IMR-90 (cell line): ENCODE measurements around the gene SEC24A. TPM values are rescaled to one million over a fixed set of nuclear protein-coding genes. Genes with fewer than 3 reads are reported as not detected.
"Not testable (repeated sequence)": the region's sequence is repeated elsewhere in the genome, so short reads cannot be mapped to it uniquely, and the experiment has no call there.

Experiments used
- ATAC-seq: fragments of 200-7000 bp; cut with Tn5 transposase; 2 replicates; pipeline ENCODE4 v1.9.1; 2020; ENCODE audit warnings: low read depth, mild to moderate bottlenecking, moderate library complexity
- BruUV-seq: library from RNA; stranded (reverse); fragments of 400-500 nt; replicated peaks from 2 replicates; lab custom pipeline; 2021; lab: Mats Ljungman, UMichigan
- CTCF ChIA-PET: fragments of 300-600 bp; formaldehyde crosslinking; extraction: SDS; loops from one replicate; lab custom pipeline; 2021; ENCODE audit warnings: antibody characterized with exemption; lab: Yijun Ruan, JAX
- POLR2A ChIA-PET: fragments of 300-600 bp; sonication (Branson Sonifier 250); formaldehyde crosslinking; loops from one replicate; lab custom pipeline; 2022; ENCODE audit warnings: antibody characterized with exemption; ENCODE audit not compliant: unreplicated experiment; lab: Charles Lee
- DNase-seq: peaks from one replicate; pipeline ENCODE4 v3.0.0; 2013
- H2AFZ ChIP-seq: replicated peaks from 2 replicates; pipeline ENCODE3; 2013; ENCODE audit warnings: low read length, mild to moderate bottlenecking; ENCODE audit not compliant: poor library complexity
- H2AK5ac ChIP-seq: 2 replicates; pipeline ENCODE4 v1.6.1; 2013; ENCODE audit warnings: low read depth, low read length, inconsistent platforms
- H2AK9ac ChIP-seq: replicated peaks from 2 replicates; pipeline ENCODE3; 2013; ENCODE audit warnings: mild to moderate bottlenecking, low read depth, low read length, moderate library complexity; ENCODE audit not compliant: poor library complexity
- H2BK120ac ChIP-seq: 2 replicates; pipeline ENCODE4 v1.6.1; 2013; ENCODE audit warnings: low read depth, low read length, inconsistent platforms
- H2BK15ac ChIP-seq: 3 replicates; pipeline ENCODE4 v1.6.1; 2013; ENCODE audit warnings: low read depth, low read length, inconsistent platforms
- H2BK20ac ChIP-seq: 2 replicates; pipeline ENCODE4 v1.6.1; 2013; ENCODE audit warnings: low read depth, mild to moderate bottlenecking, inconsistent platforms, low read length, moderate library complexity
- H2BK5ac ChIP-seq: 2 replicates; pipeline ENCODE4 v1.6.1; 2013; ENCODE audit warnings: mild to moderate bottlenecking, low read depth, low read length, inconsistent platforms; ENCODE audit not compliant: poor library complexity, severe bottlenecking
- H3K14ac ChIP-seq: replicated peaks from 2 replicates; pipeline ENCODE4 v1.6.1; 2013; ENCODE audit warnings: low read depth, low read length, inconsistent platforms
- H3K18ac ChIP-seq: 2 replicates; pipeline ENCODE4 v1.6.1; 2013; ENCODE audit warnings: low read depth, low read length, control low read depth
- H3K23ac ChIP-seq: 2 replicates; pipeline ENCODE4 v1.6.1; 2013; ENCODE audit warnings: low read depth, low read length, inconsistent platforms
- H3K27ac ChIP-seq: 2 replicates; pipeline ENCODE4 v1.5.1; 2013; ENCODE audit warnings: mild to moderate bottlenecking, control low read depth, low read length; ENCODE audit not compliant: insufficient read depth
- H3K27me3 ChIP-seq: 2 replicates; pipeline ENCODE4 v1.6.1; 2013; ENCODE audit warnings: low read length; ENCODE audit not compliant: control insufficient read depth, insufficient read depth
- H3K36me3 ChIP-seq: 2 replicates; pipeline ENCODE4 v1.6.1; 2013; ENCODE audit warnings: low read length, mixed read lengths; ENCODE audit not compliant: control insufficient read depth, insufficient read depth
- H3K4ac ChIP-seq: 2 replicates; pipeline ENCODE4 v1.6.1; 2013; ENCODE audit warnings: low read depth, low read length, inconsistent platforms
- H3K4me1 ChIP-seq: 2 replicates; pipeline ENCODE4 v1.6.1; 2013; ENCODE audit warnings: low read length, mixed read lengths; ENCODE audit not compliant: control insufficient read depth, insufficient read depth
- H3K4me2 ChIP-seq: 2 replicates; pipeline ENCODE4 v1.6.1; 2013; ENCODE audit warnings: low read depth, mild to moderate bottlenecking, control low read depth, low read length, moderate library complexity
- H3K4me3 ChIP-seq: 2 replicates; pipeline ENCODE4 v1.5.1; 2013; ENCODE audit warnings: low read depth, mild to moderate bottlenecking, control low read depth, low read length, moderate library complexity; ENCODE audit not compliant: insufficient read depth
- H3K56ac ChIP-seq: 2 replicates; pipeline ENCODE4 v1.6.1; 2013; ENCODE audit warnings: low read length, inconsistent platforms; ENCODE audit not compliant: insufficient read depth; ENCODE audit errors: extremely low read depth
- H3K79me1 ChIP-seq, 2 experiments: 2 replicates each; pipeline ENCODE4 v1.6.1; 2013; ENCODE audit warnings: low read length in 2 of 2, inconsistent platforms in 1 of 2, low read depth in 1 of 2
- H3K9ac ChIP-seq: 2 replicates; pipeline ENCODE4 v1.6.1; 2013; ENCODE audit warnings: low read depth, low read length, control low read depth
- H3K9me1 ChIP-seq: 2 replicates; pipeline ENCODE4 v1.6.1; 2013; ENCODE audit warnings: low read length, inconsistent platforms; ENCODE audit not compliant: insufficient read depth
- H3K9me3 ChIP-seq: 2 replicates; pipeline ENCODE4 v1.6.1; 2013; ENCODE audit warnings: low read length; ENCODE audit not compliant: control insufficient read depth, insufficient read depth
- H4K20me1 ChIP-seq: 2 replicates; pipeline ENCODE4 v1.6.1; 2013; ENCODE audit warnings: low read length, inconsistent platforms; ENCODE audit not compliant: insufficient read depth
- H4K5ac ChIP-seq: 2 replicates; pipeline ENCODE4 v1.6.1; 2013; ENCODE audit warnings: mild to moderate bottlenecking, low read depth, low read length, control low read depth
- H4K8ac ChIP-seq, 2 experiments: 2 replicates each; pipeline ENCODE4 v1.6.1; 2013; ENCODE audit warnings: low read depth in 2 of 2, low read length in 2 of 2, control low read depth in 1 of 2, inconsistent platforms in 1 of 2
- H4K91ac ChIP-seq: 2 replicates; pipeline ENCODE4 v1.6.1; 2013; ENCODE audit warnings: low read depth, low read length, inconsistent platforms; ENCODE audit not compliant: insufficient read depth
- BHLHE40 ChIP-seq: fragments of 150-350 bp; IDR thresholded peaks from 2 replicates; pipeline ENCODE4 v1.6.1; 2016; ENCODE audit warnings: mild to moderate bottlenecking, low read depth, low read length
- CTCF ChIP-seq: conservative IDR thresholded peaks from 2 replicates; pipeline ENCODE4 v1.5.1; 2012; ENCODE audit warnings: mild to moderate bottlenecking, low read depth, low read length, improper control_type of control experiment
- POLR2A ChIP-seq: IDR thresholded peaks from 2 replicates; pipeline ENCODE4 v1.6.1; 2012; ENCODE audit warnings: mild to moderate bottlenecking, low read depth, low read length
- RAD21 ChIP-seq: IDR thresholded peaks from 2 replicates; pipeline ENCODE4 v1.6.1; 2012; ENCODE audit warnings: low read length, improper control_type of control experiment
- SMC3 ChIP-seq: fragments of 150-350 bp; IDR thresholded peaks from 2 replicates; pipeline ENCODE4 v1.6.1; 2016; ENCODE audit warnings: low read depth, mild to moderate bottlenecking, antibody characterized with exemption, low read length, moderate library complexity
- WGBS, 2 experiments: methylation state at CpG; one replicate each; pipeline versions ENCODE4 v1.1.5 to v1.1.7; 2013; ENCODE audit warnings: missing lambda C conversion rate in 2 of 2; ENCODE audit not compliant: insufficient read length in 1 of 2; ENCODE audit errors: extremely low coverage in 2 of 2; 5-methylcytosine and 5-hydroxymethylcytosine counted together
- dilution Hi-C: fragments of 300-500 bp; cut with HindIII; formaldehyde crosslinking; loops from one replicate; pipeline ENCODE4 v1.14.3; 2018; ENCODE audit warnings: low sequenced_read_pairs; ENCODE audit not compliant: unreplicated experiment
- in situ Hi-C: fragments of 300-500 bp; cut with MboI; formaldehyde crosslinking; loops from 3 replicates; pipeline ENCODE4 v1.14.3; 2019; ENCODE audit warnings: low sequenced_read_pairs, inconsistent platforms, mixed read lengths
- intact Hi-C: fragments of 100-400 bp; cut with micrococcal nuclease; formaldehyde crosslinking; loops from 2 replicates; pipeline ENCODE4 v1.10.0; 2022
- polyA plus RNA-seq, 3 experiments: library from polyadenylated mRNA; depleted of rRNA; stranded (reverse); fragments of >200 nt; gene quantifications; 2 replicates each; pipeline ENCODE4 v1.2.3, GENCODE V29; 2012; ENCODE audit warnings: low replicate concordance in 1 of 3
- total RNA-seq: library from RNA; depleted of rRNA; stranded (reverse); fragments of >200 nt; gene quantifications from 2 replicates; pipeline ENCODE4 v1.2.3, GENCODE V29; 2012

The SEC24A gene
- total and polyA plus RNA-seq, 2 of the 4 experiments (the other 2 are of a cell fraction) = 23.9 to 28.1 TPM

- no peak for TF ChIP-seq CTCF
- peak; percentile 98 for TF ChIP-seq BHLHE40
- TF ChIP-seq RAD21 = no peak
- peak; percentile 86 for TF ChIP-seq POLR2A
- TF ChIP-seq SMC3 = 0 out of 2 replicates have a peak, but pooled peaks have one; percentile 2
Measured at GRCh38 chr5:134648425-134649162, at the start of gene SEC24A (continued).

- H2BK20ac ChIP-seq, ATAC-seq, POLR2A ChIA-PET, H3K4ac ChIP-seq, H2AK5ac ChIP-seq, H2BK120ac ChIP-seq, H3K36me3 ChIP-seq, DNase-seq, H3K4me3 ChIP-seq, dilution Hi-C loops, H3K4me1 ChIP-seq, H4K20me1 ChIP-seq, H3K27ac ChIP-seq, H3K27me3 ChIP-seq, H3K4me2 ChIP-seq, H3K14ac ChIP-seq, H3K9ac ChIP-seq, in situ Hi-C loops, H4K5ac ChIP-seq, H3K9me1 ChIP-seq, H3K23ac ChIP-seq, H3K79me1 ChIP-seq, H4K8ac ChIP-seq, H3K18ac ChIP-seq, H3K9me3 ChIP-seq, BruUV-seq, H2BK5ac ChIP-seq, intact Hi-C loops, H3K56ac ChIP-seq, H4K91ac ChIP-seq, H2BK15ac ChIP-seq, H2AFZ ChIP-seq, H2AK9ac ChIP-seq: not testable (repeated sequence)
- WGBS, 2 experiments = no CpG with 5 or more reads among the region's 3 CpGs
- CTCF ChIA-PET = interaction anchor here (1.6 kb wide), 1 partner anchor 13 kb away, joined by 3 read pairs; no protein-coding TSS in a partner anchor
Measured at GRCh38 chr5:134599820-134600219, 48.8 kb upstream of the SEC24A start.
